ENCODE measurements around the gene AQP12B. TPM values are rescaled to one million over a fixed set of nuclear protein-coding genes. Genes with fewer than 3 reads are reported as not detected.

Gene AQP12B
- total RNA-seq, 6 experiments from 2014 or later: not detected

GRCh38 chr2:240636563-240637115 lies 46.0 kb downstream of the AQP12B start:
- H3K4me3 Mint-ChIP-seq: no peak overlapping the region
- no peak for DNase-seq
- TF ChIP-seq CTCF (IDR thresholded peaks at IDR 0.05): no peak

GRCh38 chr2:240635998-240636547 lies 46.6 kb downstream of the AQP12B start:
- Mint-ChIP-seq H3K9me3 (peaks cover 36% of the 10 kb centered on the region), H3K4me1 (ENCODE audit: low read depth) (no peaks in the 10 kb centered on the region), H3K36me3 (ENCODE audit: low read depth) (peaks cover 11% of the 10 kb centered on the region), H3K27ac (no peak overlapping the region), H3K4me3 (no peak overlapping the region), H3K27me3 (ENCODE audit: insufficient read depth) (peaks cover 16% of the 10 kb centered on the region)
- no peak for DNase-seq
- no peak for TF ChIP-seq CTCF (IDR thresholded peaks at IDR 0.05)

More at GRCh38 chr2:240636563-240637115, 46.0 kb downstream of the AQP12B start:
- H3K36me3 Mint-ChIP-seq (ENCODE audit: low read depth): peaks cover 11% of the 10 kb centered on the region
- H3K4me1 Mint-ChIP-seq (ENCODE audit: low read depth): no peaks in the 10 kb centered on the region
- no peak overlapping the region for H3K27ac Mint-ChIP-seq
- H3K9me3 Mint-ChIP-seq: peaks cover 34% of the 10 kb centered on the region
- H3K27me3 Mint-ChIP-seq (ENCODE audit: insufficient read depth): peaks cover 16% of the 10 kb centered on the region

- Mint-ChIP-seq H3K4me3 (no peak overlapping the region), H3K36me3 (ENCODE audit: low read depth) (peaks cover 11% of the 10 kb centered on the region), H3K4me1 (ENCODE audit: low read depth) (no peaks in the 10 kb centered on the region), H3K9me3 (peaks cover 36% of the 10 kb centered on the region), H3K27ac (no peak overlapping the region), H3K27me3 (ENCODE audit: insufficient read depth) (peaks cover 15% of the 10 kb centered on the region)
- no peak for DNase-seq
- no peak for TF ChIP-seq CTCF (IDR thresholded peaks at IDR 0.05)
Observed at GRCh38 chr2:240635121-240635997, 47.3 kb downstream of the AQP12B start.

DNA sequence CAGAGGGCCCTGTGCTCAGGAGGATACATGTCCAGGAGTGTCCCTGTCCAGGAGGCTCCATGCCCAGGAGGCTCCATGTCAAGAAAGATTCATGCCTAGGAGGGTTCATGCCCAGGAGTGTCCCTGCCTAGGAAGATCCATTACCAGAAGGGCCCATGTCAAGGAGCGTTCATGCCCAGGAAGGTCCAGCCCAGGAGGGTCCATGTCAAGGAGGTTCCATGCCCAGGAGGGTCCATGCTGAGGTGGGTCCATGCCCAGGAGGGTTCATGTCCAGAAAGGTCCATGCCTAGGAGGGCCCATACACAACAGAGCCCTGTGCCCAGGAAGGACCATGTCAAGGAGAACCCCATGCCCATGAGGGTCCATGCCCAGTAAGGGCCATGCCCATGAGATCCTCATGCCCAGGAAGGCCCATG lies 50.4 kb downstream of the AQP12B start:
- H3K27me3 Mint-ChIP-seq (ENCODE audit: insufficient read depth): peaks cover 3% of the 10 kb centered on the region
- TF ChIP-seq CTCF (IDR thresholded peaks at IDR 0.05): no peak
- H3K9me3 Mint-ChIP-seq: peaks cover 36% of the 10 kb centered on the region
- no peak overlapping the region for H3K27ac Mint-ChIP-seq
- no peak overlapping the region for H3K4me3 Mint-ChIP-seq
- no peaks in the 10 kb centered on the region for H3K4me1 Mint-ChIP-seq (ENCODE audit: low read depth)
- H3K36me3 Mint-ChIP-seq (ENCODE audit: low read depth): peaks cover 11% of the 10 kb centered on the region
- DNase-seq: no peak

DNA sequence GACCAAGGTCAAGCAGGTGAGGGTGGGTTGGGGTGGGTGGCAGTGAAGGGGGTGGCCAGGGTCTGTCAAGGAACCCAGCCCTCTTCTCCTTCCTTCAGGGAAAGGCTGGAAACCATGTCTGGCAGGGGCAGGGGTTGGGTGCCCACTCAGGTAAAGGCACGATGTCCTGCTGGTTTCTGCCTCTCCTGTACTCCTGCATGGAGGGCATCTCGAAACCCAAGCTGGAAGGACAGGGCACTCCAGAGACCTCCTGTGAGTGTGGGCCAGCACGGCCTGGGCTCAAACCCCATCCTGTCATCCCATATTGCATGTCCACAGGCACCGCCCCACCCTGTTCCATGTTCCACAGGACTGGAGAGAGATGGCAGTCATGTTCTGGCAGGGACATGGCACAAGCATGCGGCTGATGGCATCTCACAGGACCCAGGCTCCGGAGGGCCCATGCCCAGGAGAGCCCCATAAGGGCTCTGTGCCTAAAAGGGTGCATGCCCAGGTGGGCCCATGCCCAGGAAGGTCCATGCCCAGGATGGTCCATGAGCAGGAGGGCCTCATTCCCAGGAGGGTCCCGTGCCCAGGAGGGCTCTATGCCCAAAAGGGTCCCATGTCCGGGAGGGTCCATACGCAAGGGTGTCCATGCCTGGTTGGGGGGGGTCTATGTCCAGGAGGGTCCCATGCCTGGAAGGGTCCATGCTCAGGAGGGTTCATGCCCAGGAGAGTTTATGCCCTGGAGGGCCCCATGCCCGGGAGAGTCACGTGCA lies 51.0 kb downstream of the AQP12B start:
- H3K4me3 Mint-ChIP-seq: no peak overlapping the region
- H3K27me3 Mint-ChIP-seq (ENCODE audit: insufficient read depth): peaks cover 1% of the 10 kb centered on the region; the same call in 1 of the 2 replicates
- peaks cover 11% of the 10 kb centered on the region for H3K36me3 Mint-ChIP-seq (ENCODE audit: low read depth)
- no peaks in the 10 kb centered on the region for H3K4me1 Mint-ChIP-seq (ENCODE audit: low read depth)
- DNase-seq: no peak
- TF ChIP-seq CTCF (IDR thresholded peaks at IDR 0.05): no peak
- no peak overlapping the region for H3K27ac Mint-ChIP-seq
- H3K9me3 Mint-ChIP-seq: peaks cover 36% of the 10 kb centered on the region
